CD8-positive, alpha-beta memory T cell (primary cell): Measurements from ENCODE around the gene BSG. TPM values are rescaled to one million over a fixed set of nuclear protein-coding genes. Genes with fewer than 3 reads are reported as not detected.

ENCODE experiments used
- CTCF ChIA-PET: fragments of 350-600 bp; sonication (Branson Sonifier 250); formaldehyde crosslinking; loops from one replicate; lab custom pipeline; 2021; ENCODE audit warnings: antibody characterized with exemption; lab: Charles Lee
- POLR2A ChIA-PET: fragments of 350-600 bp; sonication (Branson Sonifier 250); formaldehyde crosslinking; loops from one replicate; lab custom pipeline; 2021; ENCODE audit warnings: antibody characterized with exemption; lab: Charles Lee
- DNase-seq, 5 donors: peaks; one replicate each; pipeline versions ENCODE4 v3.0.0 to v3.0.0-alpha.2; 2020 to 2022; ENCODE audit warnings: mixed read lengths in 1 of 5
- H3K27ac ChIP-seq: one replicate; pipeline ENCODE4 v1.7.0; 2013; ENCODE audit warnings: low read depth, mild to moderate bottlenecking, low read length, moderate library complexity
- H3K27me3 ChIP-seq: 2 replicates; pipeline ENCODE4 v1.7.0; 2013; ENCODE audit warnings: low read length, mild to moderate bottlenecking; ENCODE audit not compliant: insufficient read depth, poor library complexity, severe bottlenecking
- H3K36me3 ChIP-seq: 2 replicates; pipeline ENCODE4 v1.7.0; 2013; ENCODE audit warnings: mild to moderate bottlenecking, low read length, moderate library complexity; ENCODE audit not compliant: insufficient read depth
- H3K4me1 ChIP-seq: 2 replicates; pipeline ENCODE4 v1.7.0; 2013; ENCODE audit warnings: mild to moderate bottlenecking, low read length, moderate library complexity; ENCODE audit not compliant: insufficient read depth
- H3K4me3 ChIP-seq: 2 replicates; pipeline ENCODE4 v1.7.0; 2013; ENCODE audit warnings: mild to moderate bottlenecking, low read length
- H3K9me3 ChIP-seq: 2 replicates; pipeline ENCODE4 v1.7.0; 2013; ENCODE audit warnings: mild to moderate bottlenecking, low read length
- H3K27ac Mint-ChIP-seq, 8 donors: one replicate each; pipeline ENCODE4 v1.8.0; 2020 to 2021; ENCODE audit warnings: mixed read lengths in 8 of 8, mild to moderate bottlenecking in 6 of 8, inconsistent platforms in 3 of 8, moderate library complexity in 3 of 8
- H3K27me3 Mint-ChIP-seq, 2 donors: one replicate each; pipeline ENCODE4 v1.8.0; 2020 to 2021; ENCODE audit warnings: mixed read lengths in 2 of 2, mild to moderate bottlenecking in 1 of 2, moderate library complexity in 1 of 2
- H3K36me3 Mint-ChIP-seq, 3 donors: one replicate each; pipeline ENCODE4 v1.8.0; 2020 to 2021; ENCODE audit warnings: mixed read lengths in 3 of 3, inconsistent platforms in 1 of 3, mild to moderate bottlenecking in 1 of 3
- H3K4me1 Mint-ChIP-seq, 3 donors: one replicate each; pipeline ENCODE4 v1.8.0; 2020 to 2021; ENCODE audit warnings: mixed read lengths in 3 of 3, inconsistent platforms in 1 of 3, mild to moderate bottlenecking in 1 of 3
- H3K4me3 Mint-ChIP-seq, 7 donors: one replicate each; pipeline ENCODE4 v1.8.0; 2020 to 2021; ENCODE audit warnings: mixed read lengths in 7 of 7, mild to moderate bottlenecking in 6 of 7, moderate library complexity in 4 of 7, inconsistent platforms in 2 of 7
- H3K9me3 Mint-ChIP-seq, 5 donors: one replicate each; pipeline ENCODE4 v1.8.0; 2020 to 2022; ENCODE audit warnings: mixed read lengths in 5 of 5, mild to moderate bottlenecking in 3 of 5, moderate library complexity in 2 of 5, inconsistent platforms in 1 of 5
- polyA plus RNA-seq: library from polyadenylated mRNA; unstranded; fragments of 300-500 nt; fragmentation: Illumina TruSeq; gene quantifications from one replicate; pipeline ENCODE4 v1.2.3, GENCODE V29; 2021
- total RNA-seq, 2 experiments: library from RNA; stranded (reverse); gene quantifications; one replicate each; pipeline ENCODE4 v1.2.3, GENCODE V29; 2021

Gene BSG
- total and polyA plus RNA-seq, 3 experiments from 2014 or later = 250 to 436 (median 262) TPM

- DNase-seq = no peak
- peaks cover 0 to 9% of the 10 kb centered on the region in 2 donors for H3K27me3 Mint-ChIP-seq
- no peak overlapping the region for H3K27ac ChIP-seq
- H3K4me1 Mint-ChIP-seq = peaks cover 29 to 40% (median 33%) of the 10 kb centered on the region in 3 donors
- no peaks in the 10 kb centered on the region for H3K36me3 ChIP-seq
- H3K4me3 ChIP-seq = no peak overlapping the region
- ChIA-PET POLR2A (no interaction called here), CTCF (interaction anchor here (1.0 to 2.9 kb wide), 4 partner anchors 9 to 158 kb away, joined by 3 to 11 read pairs (median 6); no protein-coding TSS in a partner anchor)
- no peaks in the 10 kb centered on the region for H3K9me3 Mint-ChIP-seq
- no peaks in the 10 kb centered on the region for H3K9me3 ChIP-seq
- H3K27me3 ChIP-seq = no peaks in the 10 kb centered on the region
- peaks cover 0 to 34% (median 0%) of the 10 kb centered on the region in 3 donors for H3K36me3 Mint-ChIP-seq
- peak overlapping the region in 2 of 7 donors; percentile 44 to 63 for H3K4me3 Mint-ChIP-seq
- peaks cover 23% of the 10 kb centered on the region for H3K4me1 ChIP-seq
- no peak overlapping the region for H3K27ac Mint-ChIP-seq
These were observed 3.4 kb downstream of the BSG start for GRCh38 chr19:575527-576506.

- no peaks in the 10 kb centered on the region for H3K9me3 Mint-ChIP-seq
- ChIA-PET CTCF (interaction anchor here (1.3 to 2.9 kb wide), 2 partner anchors 8 to 65 kb away, joined by 3 to 11 read pairs; no protein-coding TSS in a partner anchor), POLR2A (no interaction called here)
- no peaks in the 10 kb centered on the region for H3K9me3 ChIP-seq
- no peaks in the 10 kb centered on the region for H3K27me3 ChIP-seq
- peaks cover 23% of the 10 kb centered on the region for H3K4me1 ChIP-seq
- peaks cover 23 to 30% (median 25%) of the 10 kb centered on the region in 3 donors for H3K4me1 Mint-ChIP-seq
- H3K27me3 Mint-ChIP-seq = peaks cover 0 to 2% of the 10 kb centered on the region in 2 donors
- H3K4me3 Mint-ChIP-seq = no peak overlapping the region
- H3K36me3 ChIP-seq = no peaks in the 10 kb centered on the region
- H3K36me3 Mint-ChIP-seq = peaks cover 0 to 33% (median 0%) of the 10 kb centered on the region in 3 donors
- H3K27ac ChIP-seq = no peak overlapping the region
- DNase-seq = no peak
- H3K27ac Mint-ChIP-seq = no peak overlapping the region
- H3K4me3 ChIP-seq = no peak overlapping the region
These were observed 4.5 kb downstream of the BSG start for GRCh38 chr19:576768-577438.

GRCh38 chr19:577439-578392 lies 5.3 kb downstream of the BSG start:
- Mint-ChIP-seq H3K4me3 (no peak overlapping the region), H3K9me3 (no peaks in the 10 kb centered on the region), H3K36me3 (peaks cover 0 to 32% (median 0%) of the 10 kb centered on the region in 3 donors), H3K27ac (no peak overlapping the region), H3K27me3 (no peaks in the 10 kb centered on the region), H3K4me1 (peaks cover 23 to 30% (median 23%) of the 10 kb centered on the region in 3 donors)
- ChIA-PET CTCF (interaction anchor here (1.0 kb wide), 1 partner anchor 59 kb away, joined by 3 read pairs; no protein-coding TSS in a partner anchor), POLR2A (no interaction called here)
- peaks cover 23% of the 10 kb centered on the region for H3K4me1 ChIP-seq
- H3K9me3 ChIP-seq = no peaks in the 10 kb centered on the region
- no peaks in the 10 kb centered on the region for H3K36me3 ChIP-seq
- no peak overlapping the region for H3K27ac ChIP-seq
- peak in 1 of 5 donors; percentile 46 for DNase-seq
- H3K4me3 ChIP-seq = no peak overlapping the region
- H3K27me3 ChIP-seq = no peaks in the 10 kb centered on the region

- CTCF ChIA-PET = no interaction called here
- no peak overlapping the region for H3K4me3 ChIP-seq
- peaks cover 0 to 40% (median 1%) of the 10 kb centered on the region in 3 donors for H3K36me3 Mint-ChIP-seq
- H3K9me3 Mint-ChIP-seq = no peaks in the 10 kb centered on the region
- no peaks in the 10 kb centered on the region for H3K27me3 ChIP-seq
- POLR2A ChIA-PET = no interaction called here
- peaks cover 16 to 22% (median 17%) of the 10 kb centered on the region in 3 donors for H3K4me1 Mint-ChIP-seq
- peak overlapping the region in 1 of 8 donors; percentile 54 for H3K27ac Mint-ChIP-seq
- peaks cover 14% of the 10 kb centered on the region for H3K4me1 ChIP-seq
- H3K27ac ChIP-seq = no peak overlapping the region
- no peaks in the 10 kb centered on the region for H3K27me3 Mint-ChIP-seq
- no peaks in the 10 kb centered on the region for H3K9me3 ChIP-seq
- H3K36me3 ChIP-seq = no peaks in the 10 kb centered on the region
- no peak overlapping the region for H3K4me3 Mint-ChIP-seq
- peak in 1 of 5 donors; percentile 44 for DNase-seq
These were observed 6.9 kb downstream of the BSG start for GRCh38 chr19:579111-579841.

- H3K27ac ChIP-seq = no peak overlapping the region
- no peak overlapping the region for H3K27ac Mint-ChIP-seq
- no peaks in the 10 kb centered on the region for H3K9me3 Mint-ChIP-seq
- peaks cover 11 to 17% (median 12%) of the 10 kb centered on the region in 3 donors for H3K4me1 Mint-ChIP-seq
- no peaks in the 10 kb centered on the region for H3K36me3 ChIP-seq
- H3K9me3 ChIP-seq = no peaks in the 10 kb centered on the region
- peaks cover 0 to 40% (median 1%) of the 10 kb centered on the region in 3 donors for H3K36me3 Mint-ChIP-seq
- H3K27me3 Mint-ChIP-seq = no peaks in the 10 kb centered on the region
- H3K4me3 ChIP-seq = no peak overlapping the region
- ChIA-PET POLR2A (no interaction called here), CTCF (no interaction called here)
- no peak for DNase-seq
- no peaks in the 10 kb centered on the region for H3K27me3 ChIP-seq
- H3K4me1 ChIP-seq = peaks cover 10% of the 10 kb centered on the region
- H3K4me3 Mint-ChIP-seq = no peak overlapping the region
These were observed 7.4 kb downstream of the BSG start for GRCh38 chr19:579842-580155.

GRCh38 chr19:580274-580835 lies 8.0 kb downstream of the BSG start:
- Histone ChIP-seq H3K4me3 (no peak overlapping the region), H3K27me3 (no peaks in the 10 kb centered on the region), H3K27ac (no peak overlapping the region), H3K9me3 (no peaks in the 10 kb centered on the region), H3K36me3 (no peaks in the 10 kb centered on the region), H3K4me1 (peaks cover 5% of the 10 kb centered on the region)
- Mint-ChIP-seq H3K27me3 (no peaks in the 10 kb centered on the region), H3K4me3 (no peak overlapping the region), H3K27ac (no peak overlapping the region), H3K4me1 (peaks cover 8 to 13% (median 8%) of the 10 kb centered on the region in 3 donors), H3K9me3 (no peaks in the 10 kb centered on the region), H3K36me3 (peaks cover 0 to 38% (median 1%) of the 10 kb centered on the region in 3 donors)
- CTCF ChIA-PET = no interaction called here
- no peak for DNase-seq
- POLR2A ChIA-PET = no interaction called here
